GM19023 (cell line): ENCODE measurements around the gene SYS1.

ENCODE experiments used
- ATAC-seq: cut with Tn5 transposase; IDR thresholded peaks from one replicate; pipeline ENCODE4 v1.9.1; 2021; ENCODE audit warnings: mild to moderate bottlenecking, moderate library complexity; ENCODE audit not compliant: unreplicated experiment

SYS1 gene

GRCh38 chr20:45362804-45363610 is at the start of gene SYS1:
Gene SYS1 (plus strand): TSS chr20:45363156. CDS start chr20:45363532, 376 bp downstream.
- ATAC-seq, result peak; percentile 81

- no peak for ATAC-seq
These were observed 49.0 kb upstream of the SYS1 start for GRCh38 chr20:45313943-45314342.

- no peak for ATAC-seq
These were observed 47.3 kb upstream of the SYS1 start for GRCh38 chr20:45315672-45316071.

DNA sequence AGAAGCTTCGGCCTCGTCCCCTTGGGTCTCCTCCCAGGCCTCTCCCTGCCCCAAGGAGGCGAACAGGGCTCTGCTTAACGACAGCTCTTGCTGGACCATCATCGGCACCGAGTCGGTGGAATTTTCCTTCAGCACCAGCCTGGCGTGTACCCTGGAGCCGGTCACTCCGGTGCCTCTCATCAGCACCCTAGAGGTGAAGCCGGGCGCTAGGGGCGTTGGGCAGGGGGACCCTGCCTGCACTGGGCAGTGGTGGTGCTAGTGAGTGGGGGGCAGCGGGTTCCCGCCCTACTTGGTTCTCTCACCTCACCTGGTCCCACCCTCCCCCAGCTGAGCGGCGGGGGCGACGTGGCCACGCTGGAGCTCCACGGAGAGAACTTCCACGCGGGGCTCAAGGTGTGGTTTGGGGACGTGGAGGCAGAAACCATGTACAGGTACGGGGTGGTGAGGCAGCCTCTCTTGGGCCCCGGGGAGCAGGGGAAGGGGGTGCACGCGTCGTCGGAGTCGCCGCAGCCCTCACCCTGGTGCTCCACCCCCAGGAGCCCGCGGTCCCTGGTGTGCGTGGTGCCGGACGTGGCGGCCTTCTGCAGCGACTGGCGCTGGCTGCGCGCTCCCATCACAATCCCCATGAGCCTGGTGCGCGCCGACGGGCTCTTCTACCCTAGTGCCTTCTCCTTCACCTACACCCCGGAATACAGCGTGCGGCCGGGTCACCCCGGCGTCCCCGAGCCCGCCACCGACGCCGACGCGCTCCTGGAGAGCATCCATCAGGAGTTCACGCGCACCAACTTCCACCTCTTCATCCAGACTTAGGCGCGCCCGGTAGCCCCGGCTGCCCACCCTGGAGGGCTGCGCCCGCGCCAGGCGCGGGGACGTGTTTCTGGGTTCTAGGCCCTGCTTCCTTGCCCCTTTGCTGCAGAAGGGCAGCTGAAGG is 46.5 kb upstream of the SYS1 start:
- no peak for ATAC-seq

GRCh38 chr20:45317826-45318225 is 45.1 kb upstream of the SYS1 start:
- ATAC-seq, result no peak

GRCh38 chr20:45318386-45318939 is 44.5 kb upstream of the SYS1 start:
- ATAC-seq, result no peak

DNA sequence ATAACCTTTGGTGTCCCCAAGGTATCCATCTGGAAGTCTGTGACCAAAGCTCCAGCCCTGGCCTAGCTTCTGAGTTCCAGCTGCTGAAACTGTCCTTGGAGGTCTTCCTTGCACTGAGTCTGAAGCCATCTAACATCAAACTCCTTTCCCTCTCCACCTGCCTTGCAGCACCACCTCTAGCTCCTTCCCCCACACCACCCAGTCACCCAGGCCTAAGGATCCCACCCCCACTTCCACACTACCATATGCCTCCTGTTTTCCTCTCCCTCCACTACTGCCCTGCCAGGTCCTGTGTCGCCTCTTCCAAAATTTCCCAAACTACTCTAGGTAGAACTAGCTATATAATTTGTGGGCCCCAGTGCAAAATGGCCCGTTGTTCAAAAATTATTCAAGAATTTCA is 44.0 kb upstream of the SYS1 start:
- no peak for ATAC-seq

GRCh38 chr20:45320948-45321595 is 41.9 kb upstream of the SYS1 start:
- no peak for ATAC-seq

DNA sequence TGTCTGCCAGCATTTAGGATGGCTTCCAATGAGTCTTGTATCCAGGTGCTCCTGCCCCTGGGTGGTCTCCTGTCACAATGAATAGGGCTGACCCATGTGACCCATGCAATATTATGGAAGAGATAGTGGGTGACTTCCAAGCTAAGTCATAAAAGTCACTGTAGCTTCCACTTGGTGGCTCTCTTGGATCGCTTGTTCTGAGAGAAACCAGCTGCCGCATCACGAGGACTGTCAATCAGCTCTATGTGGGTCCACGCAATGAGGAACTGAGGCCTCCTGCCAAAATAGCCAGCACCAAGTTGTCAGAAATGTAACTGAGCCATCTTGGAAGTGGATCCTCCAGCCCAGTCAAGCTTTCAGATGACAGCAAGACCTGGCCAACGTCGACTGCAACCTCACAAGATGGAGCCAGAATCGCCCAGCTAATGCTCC is 40.0 kb upstream of the SYS1 start:
- no peak for ATAC-seq

- no peak for ATAC-seq
These were observed 39.2 kb upstream of the SYS1 start for GRCh38 chr20:45323731-45324130.

DNA sequence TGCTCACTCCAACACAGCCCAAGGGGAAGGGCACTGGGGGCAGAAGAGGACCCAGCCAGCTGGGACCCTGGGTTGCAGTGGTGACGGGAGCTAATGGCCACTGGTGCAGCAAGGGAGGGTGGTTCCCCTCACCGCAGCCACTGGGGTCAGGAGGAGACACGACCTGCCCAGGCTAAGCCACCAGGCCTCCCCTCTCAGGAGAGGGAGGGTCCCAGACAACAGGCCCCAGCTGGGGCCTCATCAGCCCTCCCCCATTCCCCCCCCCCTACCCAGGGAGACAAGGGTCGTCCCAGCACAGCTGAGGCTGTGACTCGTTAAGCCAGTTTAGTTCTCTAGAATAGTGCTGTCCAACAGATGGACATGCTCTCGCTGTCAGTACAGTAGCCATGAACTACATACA is 37.6 kb upstream of the SYS1 start:
- ATAC-seq, result no peak

DNA sequence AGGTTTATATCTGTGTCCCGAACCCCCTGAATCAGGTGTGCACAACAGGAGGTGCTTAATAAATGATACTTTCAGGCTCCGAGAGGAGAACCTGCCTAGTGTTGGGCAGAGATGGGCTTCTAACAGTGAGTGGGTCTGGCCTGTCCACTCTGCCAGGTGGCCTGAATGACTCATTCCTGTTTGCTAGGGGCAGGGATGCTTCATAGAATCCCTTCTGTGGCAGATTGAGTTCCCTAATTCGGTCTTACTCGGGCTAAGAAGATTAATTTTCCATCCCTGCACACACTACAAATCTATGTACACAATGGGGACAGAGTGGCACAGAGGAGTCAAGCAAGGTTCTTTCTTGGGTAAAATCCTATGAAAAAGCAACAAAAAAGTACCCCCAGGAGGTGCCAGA is 34.5 kb upstream of the SYS1 start:
- no peak for ATAC-seq

GRCh38 chr20:45329497-45330319 is 33.2 kb upstream of the SYS1 start:
- no peak for ATAC-seq

GRCh38 chr20:45330476-45330875 is 32.5 kb upstream of the SYS1 start:
- ATAC-seq, result no peak

DNA sequence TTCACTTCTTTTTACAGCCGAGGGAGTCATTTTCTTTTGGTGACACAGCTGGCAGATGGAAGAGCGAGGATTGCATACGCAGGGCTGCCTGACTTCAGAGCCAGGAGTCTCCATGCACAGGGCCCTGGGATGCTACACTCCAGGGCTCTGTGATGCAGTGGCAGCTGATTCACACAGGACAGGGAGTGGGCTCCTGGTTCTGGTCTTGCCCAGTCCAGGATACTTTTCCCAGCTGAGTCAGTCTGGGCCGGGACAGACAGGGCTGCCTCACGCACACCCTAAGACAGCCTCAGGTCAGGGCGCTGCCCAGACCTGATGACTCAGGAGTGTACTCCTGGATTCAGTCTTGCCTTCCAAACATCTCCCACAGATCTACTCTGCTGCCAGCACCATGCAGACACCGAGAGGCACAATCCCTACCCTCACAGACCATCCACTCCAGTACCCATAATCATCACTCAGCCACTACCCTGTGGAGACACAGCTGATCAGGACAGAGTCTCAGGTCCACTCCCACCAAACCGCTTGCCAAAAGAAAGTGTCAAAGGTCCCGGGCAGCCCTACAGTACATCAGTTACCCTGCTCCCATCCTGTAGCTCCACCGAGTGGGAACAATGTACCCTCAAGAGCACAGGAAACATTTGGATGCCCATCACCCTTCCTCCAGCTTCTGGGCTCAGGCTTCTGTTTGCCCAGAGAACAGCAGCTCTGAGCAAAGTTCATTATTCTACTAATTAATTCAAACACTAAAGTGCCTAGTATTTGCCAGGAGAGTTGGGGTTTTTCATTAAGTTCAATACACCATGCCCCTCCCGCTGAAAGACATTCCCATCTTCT is 26.2 kb upstream of the SYS1 start:
- ATAC-seq, result no peak

GRCh38 chr20:45337367-45338120 is 25.4 kb upstream of the SYS1 start:
- ATAC-seq, result no peak

- ATAC-seq, result no peak
These were observed 24.6 kb upstream of the SYS1 start for GRCh38 chr20:45338121-45339030.

DNA sequence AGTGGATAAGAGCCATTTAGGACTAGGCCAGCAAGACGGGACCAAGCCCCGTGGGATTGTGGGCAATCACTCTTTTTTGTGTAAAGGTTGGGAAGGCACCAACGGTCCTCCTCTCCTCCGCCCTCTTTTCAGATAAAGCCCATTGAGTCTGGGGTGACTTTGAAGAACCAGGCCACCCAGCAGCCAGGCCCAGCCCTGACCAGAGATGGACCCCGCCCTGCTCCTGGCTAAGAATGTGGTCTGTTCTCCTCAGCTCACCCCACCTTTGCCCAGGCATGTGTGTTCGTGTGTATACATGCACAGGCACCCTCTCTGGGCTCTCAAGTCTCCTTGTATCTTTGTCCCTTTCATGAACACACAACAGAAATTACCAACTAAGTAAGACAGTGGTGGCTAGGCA is 23.9 kb upstream of the SYS1 start:
- no peak for ATAC-seq
